Testis (tissue), 3 donors: ENCODE results near the gene RCOR1. TPM values are rescaled to one million over a fixed set of nuclear protein-coding genes. Genes with fewer than 3 reads are reported as not detected.

Experiments
- DNase-seq: peaks from one replicate; pipeline ENCODE4 v3.0.0-alpha.2; 2019
- H3K27ac ChIP-seq, 2 donors: fragments of 200-600 bp; sonication (generic); one replicate each; pipeline ENCODE4 v1.5.1; 2019
- H3K27me3 ChIP-seq: fragments of 200-600 bp; sonication (generic); one replicate; pipeline ENCODE4 v1.5.1; 2019
- H3K36me3 ChIP-seq: fragments of 200-600 bp; sonication (generic); one replicate; pipeline ENCODE4 v1.5.1; 2017; ENCODE audit warnings: low read depth; ENCODE audit errors: missing control alignments
- H3K4me1 ChIP-seq: fragments of 200-600 bp; sonication (generic); one replicate; pipeline ENCODE4 v1.5.1; 2019
- H3K4me3 ChIP-seq, 2 donors: fragments of 200-600 bp; sonication (generic); one replicate each; pipeline ENCODE4 v1.5.1; 2017 to 2019
- H3K9me3 ChIP-seq: fragments of 200-600 bp; sonication (generic); one replicate; pipeline ENCODE4 v1.5.1; 2017
- POLR2A ChIP-seq: fragments of 450-650 bp; IDR thresholded peaks from one replicate; pipeline ENCODE4 v1.6.1; 2017; ENCODE audit warnings: antibody characterized with exemption, mild to moderate bottlenecking, moderate library complexity
- WGBS, 2 donors: methylation state at CpG; one replicate each; pipeline ENCODE4 v1.1.5; 2018; 5-methylcytosine and 5-hydroxymethylcytosine counted together
- intact Hi-C: fragments of 100-400 bp; cut with DNase I; formaldehyde crosslinking; loops from one replicate; pipeline ENCODE4 v1.15.1; 2023; ENCODE audit warnings: low total_unique reads
- polyA plus RNA-seq: library from polyadenylated mRNA; stranded (reverse); fragments of 350-450 nt; fragmentation: Illumina TruSeq; extraction: RNeasy Lipid Tissue Mini Kit (QIAGEN cat#74804); gene quantifications from one replicate; pipeline ENCODE4 v1.2.3, GENCODE V29; 2014; ENCODE audit warnings: low read depth, low replicate concordance; ENCODE audit not compliant: insufficient read depth
- total RNA-seq, 2 donors: library from RNA; depleted of rRNA; stranded (reverse); fragments of >200 nt; gene quantifications; one replicate each; pipeline ENCODE4 v1.2.3, GENCODE V29; 2016
- TF ChIP-seq, protein P1 (sequence below), 3 experiments: fragments of 450-650 bp in 2 of 3; fragments of 200-600 bp in 1 of 3; sonication (generic) in 1 of 3; IDR thresholded peaks; one replicate each; pipeline ENCODE4 v1.5.1; 2016 to 2019; ENCODE audit warnings: antibody characterized with exemption in 3 of 3, mild to moderate bottlenecking in 2 of 3, moderate library complexity in 1 of 3

Gene RCOR1
- total and polyA plus RNA-seq, 3 donors from 2014 or later = 33.8 to 37.8 (median 33.9) TPM

DNA sequence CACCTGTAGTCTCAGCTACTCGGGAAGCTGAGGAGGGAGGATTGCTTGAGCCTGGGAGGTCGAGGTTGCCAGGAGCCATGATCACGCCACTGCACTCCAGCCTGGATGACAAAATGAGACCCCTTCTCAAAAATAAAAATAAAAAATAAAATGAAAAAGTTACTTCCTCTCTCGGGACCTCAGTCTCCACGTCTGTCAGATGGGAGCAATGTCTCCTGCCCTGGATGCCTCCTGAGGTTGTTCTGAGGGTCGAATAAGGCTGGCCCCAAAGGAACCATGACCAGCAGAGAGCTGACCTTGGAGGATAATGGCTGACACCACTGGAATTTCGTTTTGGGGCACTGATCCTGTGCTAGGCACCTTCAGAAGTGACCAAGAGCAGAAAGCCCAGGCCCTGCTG, 13.6 kb upstream of the RCOR1 start:
- Histone ChIP-seq H3K27me3 (no peaks in the 10 kb centered on the region), H3K27ac (no peak overlapping the region), H3K4me3 (no peak overlapping the region), H3K9me3 (no peaks in the 10 kb centered on the region), H3K36me3 (no peaks in the 10 kb centered on the region), H3K4me1 (no peaks in the 10 kb centered on the region)
- intact Hi-C loops = no loop called here
- TF ChIP-seq, protein P1, sequence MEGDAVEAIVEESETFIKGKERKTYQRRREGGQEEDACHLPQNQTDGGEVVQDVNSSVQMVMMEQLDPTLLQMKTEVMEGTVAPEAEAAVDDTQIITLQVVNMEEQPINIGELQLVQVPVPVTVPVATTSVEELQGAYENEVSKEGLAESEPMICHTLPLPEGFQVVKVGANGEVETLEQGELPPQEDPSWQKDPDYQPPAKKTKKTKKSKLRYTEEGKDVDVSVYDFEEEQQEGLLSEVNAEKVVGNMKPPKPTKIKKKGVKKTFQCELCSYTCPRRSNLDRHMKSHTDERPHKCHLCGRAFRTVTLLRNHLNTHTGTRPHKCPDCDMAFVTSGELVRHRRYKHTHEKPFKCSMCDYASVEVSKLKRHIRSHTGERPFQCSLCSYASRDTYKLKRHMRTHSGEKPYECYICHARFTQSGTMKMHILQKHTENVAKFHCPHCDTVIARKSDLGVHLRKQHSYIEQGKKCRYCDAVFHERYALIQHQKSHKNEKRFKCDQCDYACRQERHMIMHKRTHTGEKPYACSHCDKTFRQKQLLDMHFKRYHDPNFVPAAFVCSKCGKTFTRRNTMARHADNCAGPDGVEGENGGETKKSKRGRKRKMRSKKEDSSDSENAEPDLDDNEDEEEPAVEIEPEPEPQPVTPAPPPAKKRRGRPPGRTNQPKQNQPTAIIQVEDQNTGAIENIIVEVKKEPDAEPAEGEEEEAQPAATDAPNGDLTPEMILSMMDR (IDR thresholded peaks at IDR 0.05) = no peak
- no peak for TF ChIP-seq POLR2A
- WGBS, 2 donors = 79 to 86% methylated on average over 7 of the region's 7 CpGs
- no peak for DNase-seq

DNA sequence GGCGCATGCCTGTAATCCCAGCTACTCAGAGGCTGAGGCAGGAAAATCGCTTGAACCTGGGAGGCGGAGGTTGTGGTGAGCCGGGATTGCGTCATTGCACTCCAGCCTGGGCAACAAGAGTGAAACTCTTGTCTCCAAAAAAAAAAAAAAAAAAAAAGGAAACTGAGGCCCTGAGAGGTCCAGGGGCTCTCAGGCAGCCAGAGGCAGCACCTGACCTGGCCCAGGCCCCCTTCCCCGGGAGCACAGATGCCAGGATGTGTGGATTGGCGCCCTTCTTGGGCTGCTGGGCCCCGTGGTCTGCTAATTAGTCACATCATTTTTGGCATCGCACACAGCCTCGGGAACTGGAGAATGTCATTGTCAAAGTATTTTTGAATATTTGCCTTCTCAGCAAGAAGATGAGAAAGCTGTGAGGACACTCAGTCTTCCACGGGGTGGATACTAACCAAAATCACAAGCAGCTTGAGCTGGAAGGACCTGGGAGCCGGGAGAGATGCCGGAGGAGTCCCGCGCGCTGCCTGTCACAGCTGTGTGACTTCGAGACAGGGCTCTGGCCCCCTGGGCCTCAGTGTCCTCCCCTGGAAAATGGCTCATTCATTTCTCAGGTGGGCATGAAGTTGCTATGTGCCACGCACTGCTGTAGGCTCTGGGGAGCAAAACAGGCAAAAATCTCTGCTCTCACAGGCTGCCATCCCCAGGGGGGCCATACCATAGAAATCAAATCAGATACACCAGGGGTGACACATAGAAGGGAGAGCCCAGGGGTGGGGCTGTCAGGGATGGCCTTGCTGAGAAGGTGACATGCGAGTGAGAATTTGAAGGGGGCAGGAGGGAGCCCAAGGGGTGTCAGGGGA, 12.5 kb upstream of the RCOR1 start:
- no peak overlapping the region for H3K27ac ChIP-seq
- no peak overlapping the region for H3K4me3 ChIP-seq
- 76 to 80% methylated on average over 17 to 19 of the region's 19 CpGs for WGBS, 2 donors
- H3K9me3 ChIP-seq = no peaks in the 10 kb centered on the region
- H3K4me1 ChIP-seq = no peaks in the 10 kb centered on the region
- no peak for TF ChIP-seq POLR2A
- TF ChIP-seq, protein P1 (IDR thresholded peaks at IDR 0.05) = no peak
- intact Hi-C loops = no loop called here
- H3K27me3 ChIP-seq = no peaks in the 10 kb centered on the region
- DNase-seq = no peak
- no peaks in the 10 kb centered on the region for H3K36me3 ChIP-seq

GRCh38 chr14:102580550-102581110, 11.8 kb upstream of the RCOR1 start:
- intact Hi-C loops = no loop called here
- Histone ChIP-seq H3K9me3 (no peaks in the 10 kb centered on the region), H3K4me1 (no peaks in the 10 kb centered on the region), H3K36me3 (no peaks in the 10 kb centered on the region), H3K4me3 (no peak overlapping the region), H3K27ac (no peak overlapping the region), H3K27me3 (no peaks in the 10 kb centered on the region)
- DNase-seq = no peak
- no peak for TF ChIP-seq POLR2A
- TF ChIP-seq, protein P1 (IDR thresholded peaks at IDR 0.05) = no peak
- 93 to 94% methylated on average over 10 of the region's 10 CpGs for WGBS, 2 donors

DNA sequence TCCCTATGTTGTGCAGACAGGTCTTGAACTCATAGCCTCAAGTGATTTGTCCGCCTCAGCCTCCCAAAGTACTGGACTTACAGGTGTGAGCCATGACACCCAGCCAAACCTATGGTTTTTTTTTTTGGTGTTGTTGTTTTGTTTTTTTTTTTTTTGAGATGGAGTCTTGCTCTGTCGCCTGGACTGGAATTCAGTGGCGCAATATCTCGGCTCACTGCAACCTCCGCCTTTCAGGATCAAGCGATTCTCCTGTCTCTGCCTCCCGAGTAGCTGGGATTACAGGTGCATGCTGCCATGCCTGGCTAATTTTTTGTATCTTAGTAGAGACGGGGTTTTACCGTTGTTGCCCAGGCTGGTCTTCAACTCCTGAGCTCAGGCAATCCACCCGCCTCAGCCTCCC, 11.3 kb upstream of the RCOR1 start:
- no peak overlapping the region for H3K4me3 ChIP-seq
- WGBS, 2 donors = 96 to 97% methylated on average over 10 of the region's 10 CpGs
- intact Hi-C loops = no loop called here
- H3K27ac ChIP-seq = no peak overlapping the region
- no peaks in the 10 kb centered on the region for H3K27me3 ChIP-seq
- H3K9me3 ChIP-seq = no peaks in the 10 kb centered on the region
- DNase-seq = no peak
- no peaks in the 10 kb centered on the region for H3K36me3 ChIP-seq
- no peaks in the 10 kb centered on the region for H3K4me1 ChIP-seq
- no peak for TF ChIP-seq POLR2A
- TF ChIP-seq, protein P1 (IDR thresholded peaks at IDR 0.05) = no peak
